Measurements from ENCODE around the gene RAB27A. TPM values are rescaled to one million over a fixed set of nuclear protein-coding genes. Genes with fewer than 3 reads are reported as not detected.

Gene RAB27A
- total and polyA plus RNA-seq, 9 of the 15 experiments (the other 6 are each of a cell fraction or from before 2014, with no cell fraction given), result 31.5 to 171 (median 80.4) TPM

DNA sequence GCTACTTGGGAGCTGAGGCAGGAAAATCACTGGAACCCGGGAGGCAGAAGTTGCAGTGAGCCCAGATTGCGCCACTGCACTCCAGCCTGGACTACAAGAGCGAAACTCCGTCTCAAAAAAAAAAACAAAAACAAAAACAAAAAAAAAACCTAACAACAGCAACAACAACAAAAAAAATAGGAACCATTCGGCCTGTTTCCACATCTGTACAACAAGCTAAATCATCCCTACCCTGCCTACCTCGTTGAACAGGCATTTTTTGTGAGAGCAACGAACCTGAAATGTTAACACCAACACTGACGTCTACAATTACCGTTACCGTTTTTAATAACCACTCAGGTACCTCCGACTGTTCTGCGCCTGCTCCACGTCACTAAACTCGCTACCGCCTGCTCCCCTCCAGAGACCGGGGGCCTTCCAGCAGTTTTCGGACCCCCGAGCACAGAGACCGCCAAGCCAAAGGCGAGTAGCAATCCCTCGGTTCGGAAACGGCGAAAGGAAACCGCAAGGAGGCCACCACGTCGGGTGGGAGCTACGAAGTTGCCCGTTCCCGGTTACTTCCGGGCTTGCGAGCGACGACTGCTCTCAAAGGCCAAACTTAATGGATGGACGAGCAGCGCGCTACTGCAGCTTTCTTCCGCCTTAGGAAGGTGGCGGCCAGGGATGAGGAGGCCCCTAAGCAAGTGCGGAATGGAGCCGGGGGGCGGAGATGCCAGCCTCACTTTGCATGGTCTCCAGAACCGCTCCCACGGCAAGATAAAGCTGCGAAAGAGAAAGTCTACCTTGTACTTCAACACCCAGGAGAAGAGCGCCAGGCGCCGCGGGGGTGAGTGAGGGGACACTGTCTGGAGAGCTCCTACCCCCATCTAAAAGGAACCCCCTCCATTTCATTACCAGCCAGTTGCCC is 29.2 kb upstream of the RAB27A start, which contains the start of the genes PIGB and PIGBOS1 (continued):
- TF ChIP-seq, protein P1, sequence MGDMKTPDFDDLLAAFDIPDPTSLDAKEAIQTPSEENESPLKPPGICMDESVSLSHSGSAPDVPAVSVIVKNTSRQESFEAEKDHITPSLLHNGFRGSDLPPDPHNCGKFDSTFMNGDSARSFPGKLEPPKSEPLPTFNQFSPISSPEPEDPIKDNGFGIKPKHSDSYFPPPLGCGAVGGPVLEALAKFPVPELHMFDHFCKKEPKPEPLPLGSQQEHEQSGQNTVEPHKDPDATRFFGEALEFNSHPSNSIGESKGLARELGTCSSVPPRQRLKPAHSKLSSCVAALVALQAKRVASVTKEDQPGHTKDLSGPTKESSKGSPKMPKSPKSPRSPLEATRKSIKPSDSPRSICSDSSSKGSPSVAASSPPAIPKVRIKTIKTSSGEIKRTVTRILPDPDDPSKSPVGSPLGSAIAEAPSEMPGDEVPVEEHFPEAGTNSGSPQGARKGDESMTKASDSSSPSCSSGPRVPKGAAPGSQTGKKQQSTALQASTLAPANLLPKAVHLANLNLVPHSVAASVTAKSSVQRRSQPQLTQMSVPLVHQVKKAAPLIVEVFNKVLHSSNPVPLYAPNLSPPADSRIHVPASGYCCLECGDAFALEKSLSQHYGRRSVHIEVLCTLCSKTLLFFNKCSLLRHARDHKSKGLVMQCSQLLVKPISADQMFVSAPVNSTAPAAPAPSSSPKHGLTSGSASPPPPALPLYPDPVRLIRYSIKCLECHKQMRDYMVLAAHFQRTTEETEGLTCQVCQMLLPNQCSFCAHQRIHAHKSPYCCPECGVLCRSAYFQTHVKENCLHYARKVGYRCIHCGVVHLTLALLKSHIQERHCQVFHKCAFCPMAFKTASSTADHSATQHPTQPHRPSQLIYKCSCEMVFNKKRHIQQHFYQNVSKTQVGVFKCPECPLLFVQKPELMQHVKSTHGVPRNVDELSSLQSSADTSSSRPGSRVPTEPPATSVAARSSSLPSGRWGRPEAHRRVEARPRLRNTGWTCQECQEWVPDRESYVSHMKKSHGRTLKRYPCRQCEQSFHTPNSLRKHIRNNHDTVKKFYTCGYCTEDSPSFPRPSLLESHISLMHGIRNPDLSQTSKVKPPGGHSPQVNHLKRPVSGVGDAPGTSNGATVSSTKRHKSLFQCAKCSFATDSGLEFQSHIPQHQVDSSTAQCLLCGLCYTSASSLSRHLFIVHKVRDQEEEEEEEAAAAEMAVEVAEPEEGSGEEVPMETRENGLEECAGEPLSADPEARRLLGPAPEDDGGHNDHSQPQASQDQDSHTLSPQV (IDR thresholded peaks at IDR 0.05), result no peak; the same call in 1 of the 2 replicates
- TF ChIP-seq SRSF1 (IDR thresholded peaks at IDR 0.05; ENCODE audit: low read depth, low read length) (no peak), CCNT2 (IDR thresholded peaks at IDR 0.05; ENCODE audit: borderline replicate concordance, extremely low read depth, insufficient read length, low read depth, low read length) (no peak), SNIP1 (IDR thresholded peaks at IDR 0.05; ENCODE audit: low read depth) (peak; percentile 41; the same call in 1 of the 2 replicates), NCOR1 (IDR thresholded peaks at IDR 0.05) (no peak), ZBTB17 (CRISPR knock-in tag; IDR thresholded peaks at IDR 0.05) (peak; percentile 76; the same call in 1 of the 2 replicates), MAZ (CRISPR knock-in tag; conservative IDR thresholded peaks at IDR 0.05 in 1 of 2, IDR thresholded peaks at IDR 0.05 in 1 of 2) (peak; percentile 59 to 79; a peak in 3 of 4 replicates), ZNF778 (CRISPR knock-in tag; IDR thresholded peaks at IDR 0.05) (no peak), ZNF79 (CRISPR knock-in tag; IDR thresholded peaks at IDR 0.05; ENCODE audit: low read depth) (no peak), CHD2 (IDR thresholded peaks at IDR 0.05; ENCODE audit: low read depth, low read length) (peak; percentile 25; the same call in 1 of the 2 replicates), TAF1 (IDR thresholded peaks at IDR 0.05; ENCODE audit: control insufficient read depth, extremely low read depth, insufficient read depth, low read length, severe bottlenecking) (peak; percentile 91), C11orf30 (IDR thresholded peaks at IDR 0.05; ENCODE audit: low read depth) (peak; percentile 59)
- TF ChIP-seq, protein P2, sequence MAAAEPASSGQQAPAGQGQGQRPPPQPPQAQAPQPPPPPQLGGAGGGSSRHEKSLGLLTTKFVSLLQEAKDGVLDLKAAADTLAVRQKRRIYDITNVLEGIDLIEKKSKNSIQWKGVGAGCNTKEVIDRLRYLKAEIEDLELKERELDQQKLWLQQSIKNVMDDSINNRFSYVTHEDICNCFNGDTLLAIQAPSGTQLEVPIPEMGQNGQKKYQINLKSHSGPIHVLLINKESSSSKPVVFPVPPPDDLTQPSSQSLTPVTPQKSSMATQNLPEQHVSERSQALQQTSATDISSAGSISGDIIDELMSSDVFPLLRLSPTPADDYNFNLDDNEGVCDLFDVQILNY (CRISPR knock-in tag; IDR thresholded peaks at IDR 0.05), result no peak
- TF ChIP-seq, protein P3, sequence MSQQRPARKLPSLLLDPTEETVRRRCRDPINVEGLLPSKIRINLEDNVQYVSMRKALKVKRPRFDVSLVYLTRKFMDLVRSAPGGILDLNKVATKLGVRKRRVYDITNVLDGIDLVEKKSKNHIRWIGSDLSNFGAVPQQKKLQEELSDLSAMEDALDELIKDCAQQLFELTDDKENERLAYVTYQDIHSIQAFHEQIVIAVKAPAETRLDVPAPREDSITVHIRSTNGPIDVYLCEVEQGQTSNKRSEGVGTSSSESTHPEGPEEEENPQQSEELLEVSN (IDR thresholded peaks at IDR 0.05; ENCODE audit: borderline replicate concordance in 1 of 2, extremely low read depth in 1 of 2, insufficient read depth in 1 of 2, insufficient read length in 1 of 2, low read depth in 1 of 2, low read length in 1 of 2, poor library complexity in 1 of 2, severe bottlenecking in 1 of 2), result peak; percentile 42 to 49
- TF ChIP-seq, protein P4, sequence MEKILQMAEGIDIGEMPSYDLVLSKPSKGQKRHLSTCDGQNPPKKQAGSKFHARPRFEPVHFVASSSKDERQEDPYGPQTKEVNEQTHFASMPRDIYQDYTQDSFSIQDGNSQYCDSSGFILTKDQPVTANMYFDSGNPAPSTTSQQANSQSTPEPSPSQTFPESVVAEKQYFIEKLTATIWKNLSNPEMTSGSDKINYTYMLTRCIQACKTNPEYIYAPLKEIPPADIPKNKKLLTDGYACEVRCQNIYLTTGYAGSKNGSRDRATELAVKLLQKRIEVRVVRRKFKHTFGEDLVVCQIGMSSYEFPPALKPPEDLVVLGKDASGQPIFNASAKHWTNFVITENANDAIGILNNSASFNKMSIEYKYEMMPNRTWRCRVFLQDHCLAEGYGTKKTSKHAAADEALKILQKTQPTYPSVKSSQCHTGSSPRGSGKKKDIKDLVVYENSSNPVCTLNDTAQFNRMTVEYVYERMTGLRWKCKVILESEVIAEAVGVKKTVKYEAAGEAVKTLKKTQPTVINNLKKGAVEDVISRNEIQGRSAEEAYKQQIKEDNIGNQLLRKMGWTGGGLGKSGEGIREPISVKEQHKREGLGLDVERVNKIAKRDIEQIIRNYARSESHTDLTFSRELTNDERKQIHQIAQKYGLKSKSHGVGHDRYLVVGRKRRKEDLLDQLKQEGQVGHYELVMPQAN (IDR thresholded peaks at IDR 0.05; ENCODE audit: borderline replicate concordance), result peak; percentile 87; the same call in 1 of the 2 replicates
- TF ChIP-seq, protein P5, sequence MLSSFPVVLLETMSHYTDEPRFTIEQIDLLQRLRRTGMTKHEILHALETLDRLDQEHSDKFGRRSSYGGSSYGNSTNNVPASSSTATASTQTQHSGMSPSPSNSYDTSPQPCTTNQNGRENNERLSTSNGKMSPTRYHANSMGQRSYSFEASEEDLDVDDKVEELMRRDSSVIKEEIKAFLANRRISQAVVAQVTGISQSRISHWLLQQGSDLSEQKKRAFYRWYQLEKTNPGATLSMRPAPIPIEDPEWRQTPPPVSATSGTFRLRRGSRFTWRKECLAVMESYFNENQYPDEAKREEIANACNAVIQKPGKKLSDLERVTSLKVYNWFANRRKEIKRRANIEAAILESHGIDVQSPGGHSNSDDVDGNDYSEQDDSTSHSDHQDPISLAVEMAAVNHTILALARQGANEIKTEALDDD (IDR thresholded peaks at IDR 0.05), result no peak
